IMR-90 (cell line): ENCODE measurements around the gene FAM120A. TPM values are rescaled to one million over a fixed set of nuclear protein-coding genes. Genes with fewer than 3 reads are reported as not detected.

Source experiments
- ATAC-seq: fragments of 200-7000 bp; cut with Tn5 transposase; 2 replicates; pipeline ENCODE4 v1.9.1; 2020; ENCODE audit warnings: low read depth, mild to moderate bottlenecking, moderate library complexity
- BruUV-seq: library from RNA; stranded (reverse); fragments of 400-500 nt; replicated peaks from 2 replicates; lab custom pipeline; 2021; lab: Mats Ljungman, UMichigan
- CTCF ChIA-PET: fragments of 300-600 bp; formaldehyde crosslinking; extraction: SDS; loops from one replicate; lab custom pipeline; 2021; ENCODE audit warnings: antibody characterized with exemption; lab: Yijun Ruan, JAX
- POLR2A ChIA-PET: fragments of 300-600 bp; sonication (Branson Sonifier 250); formaldehyde crosslinking; loops from one replicate; lab custom pipeline; 2022; ENCODE audit warnings: antibody characterized with exemption; ENCODE audit not compliant: unreplicated experiment; lab: Charles Lee
- DNase-seq: peaks from one replicate; pipeline ENCODE4 v3.0.0; 2013
- H2AFZ ChIP-seq: replicated peaks from 2 replicates; pipeline ENCODE3; 2013; ENCODE audit warnings: low read length, mild to moderate bottlenecking; ENCODE audit not compliant: poor library complexity
- H2AK5ac ChIP-seq: 2 replicates; pipeline ENCODE4 v1.6.1; 2013; ENCODE audit warnings: low read depth, low read length, inconsistent platforms
- H2AK9ac ChIP-seq: replicated peaks from 2 replicates; pipeline ENCODE3; 2013; ENCODE audit warnings: mild to moderate bottlenecking, low read depth, low read length, moderate library complexity; ENCODE audit not compliant: poor library complexity
- H2BK120ac ChIP-seq: 2 replicates; pipeline ENCODE4 v1.6.1; 2013; ENCODE audit warnings: low read depth, low read length, inconsistent platforms
- H2BK15ac ChIP-seq: 3 replicates; pipeline ENCODE4 v1.6.1; 2013; ENCODE audit warnings: low read depth, low read length, inconsistent platforms
- H2BK20ac ChIP-seq: 2 replicates; pipeline ENCODE4 v1.6.1; 2013; ENCODE audit warnings: low read depth, mild to moderate bottlenecking, inconsistent platforms, low read length, moderate library complexity
- H2BK5ac ChIP-seq: 2 replicates; pipeline ENCODE4 v1.6.1; 2013; ENCODE audit warnings: mild to moderate bottlenecking, low read depth, low read length, inconsistent platforms; ENCODE audit not compliant: poor library complexity, severe bottlenecking
- H3K14ac ChIP-seq: replicated peaks from 2 replicates; pipeline ENCODE4 v1.6.1; 2013; ENCODE audit warnings: low read depth, low read length, inconsistent platforms
- H3K18ac ChIP-seq: 2 replicates; pipeline ENCODE4 v1.6.1; 2013; ENCODE audit warnings: low read depth, low read length, control low read depth
- H3K23ac ChIP-seq: 2 replicates; pipeline ENCODE4 v1.6.1; 2013; ENCODE audit warnings: low read depth, low read length, inconsistent platforms
- H3K27ac ChIP-seq: 2 replicates; pipeline ENCODE4 v1.5.1; 2013; ENCODE audit warnings: mild to moderate bottlenecking, control low read depth, low read length; ENCODE audit not compliant: insufficient read depth
- H3K27me3 ChIP-seq: 2 replicates; pipeline ENCODE4 v1.6.1; 2013; ENCODE audit warnings: low read length; ENCODE audit not compliant: control insufficient read depth, insufficient read depth
- H3K36me3 ChIP-seq: 2 replicates; pipeline ENCODE4 v1.6.1; 2013; ENCODE audit warnings: low read length, mixed read lengths; ENCODE audit not compliant: control insufficient read depth, insufficient read depth
- H3K4ac ChIP-seq: 2 replicates; pipeline ENCODE4 v1.6.1; 2013; ENCODE audit warnings: low read depth, low read length, inconsistent platforms
- H3K4me1 ChIP-seq: 2 replicates; pipeline ENCODE4 v1.6.1; 2013; ENCODE audit warnings: low read length, mixed read lengths; ENCODE audit not compliant: control insufficient read depth, insufficient read depth
- H3K4me2 ChIP-seq: 2 replicates; pipeline ENCODE4 v1.6.1; 2013; ENCODE audit warnings: low read depth, mild to moderate bottlenecking, control low read depth, low read length, moderate library complexity
- H3K4me3 ChIP-seq: 2 replicates; pipeline ENCODE4 v1.5.1; 2013; ENCODE audit warnings: low read depth, mild to moderate bottlenecking, control low read depth, low read length, moderate library complexity; ENCODE audit not compliant: insufficient read depth
- H3K56ac ChIP-seq: 2 replicates; pipeline ENCODE4 v1.6.1; 2013; ENCODE audit warnings: low read length, inconsistent platforms; ENCODE audit not compliant: insufficient read depth; ENCODE audit errors: extremely low read depth
- H3K79me1 ChIP-seq, 2 experiments: 2 replicates each; pipeline ENCODE4 v1.6.1; 2013; ENCODE audit warnings: low read length in 2 of 2, inconsistent platforms in 1 of 2, low read depth in 1 of 2
- H3K9ac ChIP-seq: 2 replicates; pipeline ENCODE4 v1.6.1; 2013; ENCODE audit warnings: low read depth, low read length, control low read depth
- H3K9me1 ChIP-seq: 2 replicates; pipeline ENCODE4 v1.6.1; 2013; ENCODE audit warnings: low read length, inconsistent platforms; ENCODE audit not compliant: insufficient read depth
- H3K9me3 ChIP-seq: 2 replicates; pipeline ENCODE4 v1.6.1; 2013; ENCODE audit warnings: low read length; ENCODE audit not compliant: control insufficient read depth, insufficient read depth
- H4K20me1 ChIP-seq: 2 replicates; pipeline ENCODE4 v1.6.1; 2013; ENCODE audit warnings: low read length, inconsistent platforms; ENCODE audit not compliant: insufficient read depth
- H4K5ac ChIP-seq: 2 replicates; pipeline ENCODE4 v1.6.1; 2013; ENCODE audit warnings: mild to moderate bottlenecking, low read depth, low read length, control low read depth
- H4K8ac ChIP-seq, 2 experiments: 2 replicates each; pipeline ENCODE4 v1.6.1; 2013; ENCODE audit warnings: low read depth in 2 of 2, low read length in 2 of 2, control low read depth in 1 of 2, inconsistent platforms in 1 of 2
- H4K91ac ChIP-seq: 2 replicates; pipeline ENCODE4 v1.6.1; 2013; ENCODE audit warnings: low read depth, low read length, inconsistent platforms; ENCODE audit not compliant: insufficient read depth
- MAFK ChIP-seq: IDR thresholded peaks from 2 replicates; pipeline ENCODE4 v1.6.1; 2012; ENCODE audit warnings: low read depth, low read length, improper control_type of control experiment
- NFE2L2 ChIP-seq: fragments of 150-350 bp; IDR thresholded peaks from 2 replicates; pipeline ENCODE4 v1.6.1; 2016; ENCODE audit warnings: low read depth, mild to moderate bottlenecking, low read length
- WGBS, 2 experiments: methylation state at CpG; one replicate each; pipeline versions ENCODE4 v1.1.5 to v1.1.7; 2013; ENCODE audit warnings: missing lambda C conversion rate in 2 of 2; ENCODE audit not compliant: insufficient read length in 1 of 2; ENCODE audit errors: extremely low coverage in 2 of 2; 5-methylcytosine and 5-hydroxymethylcytosine counted together
- dilution Hi-C: fragments of 300-500 bp; cut with HindIII; formaldehyde crosslinking; loops from one replicate; pipeline ENCODE4 v1.14.3; 2018; ENCODE audit warnings: low sequenced_read_pairs; ENCODE audit not compliant: unreplicated experiment
- in situ Hi-C: fragments of 300-500 bp; cut with MboI; formaldehyde crosslinking; loops from 3 replicates; pipeline ENCODE4 v1.14.3; 2019; ENCODE audit warnings: low sequenced_read_pairs, inconsistent platforms, mixed read lengths
- intact Hi-C: fragments of 100-400 bp; cut with micrococcal nuclease; formaldehyde crosslinking; loops from 2 replicates; pipeline ENCODE4 v1.10.0; 2022
- polyA plus RNA-seq, 3 experiments: library from polyadenylated mRNA; depleted of rRNA; stranded (reverse); fragments of >200 nt; gene quantifications; 2 replicates each; pipeline ENCODE4 v1.2.3, GENCODE V29; 2012; ENCODE audit warnings: low replicate concordance in 1 of 3
- total RNA-seq: library from RNA; depleted of rRNA; stranded (reverse); fragments of >200 nt; gene quantifications from 2 replicates; pipeline ENCODE4 v1.2.3, GENCODE V29; 2012

The FAM120A gene
- total and polyA plus RNA-seq, 2 of the 4 experiments (the other 2 are of a cell fraction), result 61.6 to 75.1 TPM

DNA sequence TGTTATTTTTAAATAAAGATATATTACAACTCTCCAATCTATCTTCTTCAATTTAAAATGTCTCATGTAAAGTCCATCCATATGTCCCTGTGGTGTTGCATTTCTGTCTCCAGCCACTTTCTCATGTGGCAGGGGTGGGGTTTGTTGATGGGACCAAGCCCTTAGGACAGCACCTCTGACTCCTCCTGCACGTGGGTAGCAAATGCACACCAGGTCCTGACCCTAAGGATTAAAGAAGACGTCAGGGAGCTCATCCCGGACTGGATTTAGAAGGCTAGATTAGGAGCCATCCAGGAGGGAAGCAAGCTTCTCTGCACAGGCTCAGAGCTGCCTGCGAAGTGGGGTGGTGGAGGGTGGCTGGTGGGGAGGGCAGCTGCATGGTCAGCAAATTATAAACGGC lies 40.8 kb downstream of the FAM120A start:
- Histone ChIP-seq H3K56ac (no peak overlapping the region), H3K14ac (no peak overlapping the region), H3K36me3 (peaks cover 28% of the 10 kb centered on the region), H2AFZ (no peak overlapping the region), H3K4me1 (no peaks in the 10 kb centered on the region; the same call in 1 of the 2 replicates), H2BK120ac (no peak overlapping the region), H4K5ac (no peak overlapping the region), H3K4me2 (no peak overlapping the region), H2BK20ac (no peak overlapping the region), H3K18ac (no peak overlapping the region), H3K9ac (no peak overlapping the region), H3K4ac (no peak overlapping the region), H2AK9ac (no peak overlapping the region), H3K79me1 (peaks cover 60 to 89% of the 10 kb centered on the region in 2 experiments), H3K9me1 (peaks cover 10% of the 10 kb centered on the region; the same call in 1 of the 2 replicates), H3K9me3 (no peaks in the 10 kb centered on the region), H3K4me3 (no peak overlapping the region), H4K20me1 (peaks cover 13% of the 10 kb centered on the region), H4K91ac (no peak overlapping the region), H2AK5ac (no peak overlapping the region), H4K8ac (no peak overlapping the region), H2BK15ac (no peak overlapping the region), H3K27me3 (no peaks in the 10 kb centered on the region), H3K27ac (no peak overlapping the region), H2BK5ac (no peak overlapping the region), H3K23ac (no peak overlapping the region)
- no peak for TF ChIP-seq MAFK
- TF ChIP-seq NFE2L2, result no peak
- CTCF ChIA-PET, result no interaction called here
- intact Hi-C loops, result no loop called here
- POLR2A ChIA-PET, result no interaction called here
- no TSS peak for BruUV-seq
- dilution Hi-C loops, result no loop called here
- in situ Hi-C loops, result no loop called here
- WGBS, 2 experiments, result 0% methylated on average over 1 of the region's 5 CpGs; no CpG with 5 or more reads in 1 of the 2 experiments
- ATAC-seq (no peak), DNase-seq (no peak)
